GM12891 (cell line): ENCODE measurements around the gene TEX26.

Experiments
- PAX5 ChIP-seq: IDR thresholded peaks from 2 replicates; pipeline ENCODE4 v1.6.1; 2011; ENCODE audit warnings: low read length, moderate library complexity, mild to moderate bottlenecking; ENCODE audit not compliant: insufficient read depth, severe bottlenecking
- POLR2A ChIP-seq: IDR thresholded peaks from 2 replicates; pipeline ENCODE4 v1.6.1; 2011; ENCODE audit warnings: low read depth, low read length, control low read depth
- POLR2AphosphoS5 ChIP-seq: IDR thresholded peaks from 2 replicates; pipeline ENCODE4 v1.6.1; 2011; ENCODE audit warnings: low read depth, low read length, control low read depth
- TAF1 ChIP-seq: IDR thresholded peaks from 2 replicates; pipeline ENCODE4 v1.6.1; 2011; ENCODE audit warnings: low read depth, low read length, control low read depth

DNA sequence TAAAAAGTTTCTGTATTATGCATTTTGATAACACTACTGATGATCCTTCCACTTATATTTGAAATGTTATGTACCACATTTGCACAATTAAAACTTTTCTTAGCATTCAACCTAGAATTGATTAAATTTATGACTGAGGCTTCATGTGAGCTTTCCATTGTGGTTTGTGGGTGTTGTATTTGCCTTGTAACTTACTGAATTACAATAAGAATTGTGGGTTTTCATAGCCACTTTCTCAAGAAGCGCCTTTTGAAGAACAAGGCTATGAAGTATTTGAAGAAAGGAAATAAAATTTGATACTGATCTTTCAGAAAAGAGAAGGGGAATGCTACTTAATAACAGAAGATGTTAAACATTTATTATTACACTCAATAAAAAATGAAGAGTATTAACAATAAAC is 7.0 kb upstream of the TEX26 start:
- TF ChIP-seq TAF1 (no peak), POLR2A (no peak), POLR2AphosphoS5 (no peak), PAX5 (no peak)
